Gastrocnemius medialis (tissue), 4 donors: Measurements from ENCODE around the gene DGCR8.

Experiments used
- CTCF ChIP-seq, 5 experiments: fragments of 450-650 bp in 3 of 5; fragments of 200-600 bp in 2 of 5; sonication (generic) in 2 of 5; IDR thresholded peaks in 4 of 5; conservative IDR thresholded peaks in 1 of 5; 1 replicate in 4 of 5; 2 replicates in 1 of 5; pipeline ENCODE4 v1.5.1; 2016 to 2019; ENCODE audit warnings: antibody characterized with exemption in 5 of 5, mild to moderate bottlenecking in 3 of 5, moderate library complexity in 3 of 5
- POLR2A ChIP-seq, 2 donors: fragments of 450-650 bp; IDR thresholded peaks; one replicate each; pipeline ENCODE4 v1.6.1; 2017; ENCODE audit warnings: antibody characterized with exemption in 2 of 2, mild to moderate bottlenecking in 2 of 2, moderate library complexity in 2 of 2

GRCh38 chr22:20116376-20116950 is 36.4 kb downstream of the DGCR8 start:
- TF ChIP-seq POLR2A (IDR thresholded peaks at IDR 0.05) (no peak), CTCF (IDR thresholded peaks at IDR 0.05 in 4 of 5, conservative IDR thresholded peaks at IDR 0.05 in 1 of 5) (no peak)
